ENCODE measurements around the gene BMPR1A.

DNA sequence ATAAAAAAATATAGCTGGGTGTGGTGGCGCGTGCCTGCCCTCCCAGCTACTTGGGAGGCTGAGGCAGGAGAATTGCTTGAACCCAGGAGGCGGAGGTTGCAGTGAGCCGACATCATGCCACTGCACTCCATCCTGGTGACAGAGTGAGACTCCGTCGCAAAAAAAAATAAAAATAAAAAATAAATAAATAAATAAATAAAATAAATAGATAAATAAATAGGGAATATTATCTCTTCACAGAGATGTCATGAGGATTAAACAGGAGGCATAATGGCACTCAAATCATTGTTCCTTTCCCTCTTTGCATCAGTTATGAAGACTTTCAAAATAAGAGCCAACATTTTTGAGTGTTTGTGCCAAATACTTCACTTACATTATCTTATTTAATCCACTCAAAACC lies 32.0 kb upstream of the BMPR1A start:
- TF ChIP-seq TCF7L2 (IDR thresholded peaks at IDR 0.05; ENCODE audit: low read depth, low read length) (no peak), POLR2AphosphoS5 (IDR thresholded peaks at IDR 0.05; ENCODE audit: low read depth, low read length) (no peak)
- TF ChIP-seq, protein P1, sequence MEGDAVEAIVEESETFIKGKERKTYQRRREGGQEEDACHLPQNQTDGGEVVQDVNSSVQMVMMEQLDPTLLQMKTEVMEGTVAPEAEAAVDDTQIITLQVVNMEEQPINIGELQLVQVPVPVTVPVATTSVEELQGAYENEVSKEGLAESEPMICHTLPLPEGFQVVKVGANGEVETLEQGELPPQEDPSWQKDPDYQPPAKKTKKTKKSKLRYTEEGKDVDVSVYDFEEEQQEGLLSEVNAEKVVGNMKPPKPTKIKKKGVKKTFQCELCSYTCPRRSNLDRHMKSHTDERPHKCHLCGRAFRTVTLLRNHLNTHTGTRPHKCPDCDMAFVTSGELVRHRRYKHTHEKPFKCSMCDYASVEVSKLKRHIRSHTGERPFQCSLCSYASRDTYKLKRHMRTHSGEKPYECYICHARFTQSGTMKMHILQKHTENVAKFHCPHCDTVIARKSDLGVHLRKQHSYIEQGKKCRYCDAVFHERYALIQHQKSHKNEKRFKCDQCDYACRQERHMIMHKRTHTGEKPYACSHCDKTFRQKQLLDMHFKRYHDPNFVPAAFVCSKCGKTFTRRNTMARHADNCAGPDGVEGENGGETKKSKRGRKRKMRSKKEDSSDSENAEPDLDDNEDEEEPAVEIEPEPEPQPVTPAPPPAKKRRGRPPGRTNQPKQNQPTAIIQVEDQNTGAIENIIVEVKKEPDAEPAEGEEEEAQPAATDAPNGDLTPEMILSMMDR (IDR thresholded peaks at IDR 0.05) = no peak
- TF ChIP-seq, protein P2, sequence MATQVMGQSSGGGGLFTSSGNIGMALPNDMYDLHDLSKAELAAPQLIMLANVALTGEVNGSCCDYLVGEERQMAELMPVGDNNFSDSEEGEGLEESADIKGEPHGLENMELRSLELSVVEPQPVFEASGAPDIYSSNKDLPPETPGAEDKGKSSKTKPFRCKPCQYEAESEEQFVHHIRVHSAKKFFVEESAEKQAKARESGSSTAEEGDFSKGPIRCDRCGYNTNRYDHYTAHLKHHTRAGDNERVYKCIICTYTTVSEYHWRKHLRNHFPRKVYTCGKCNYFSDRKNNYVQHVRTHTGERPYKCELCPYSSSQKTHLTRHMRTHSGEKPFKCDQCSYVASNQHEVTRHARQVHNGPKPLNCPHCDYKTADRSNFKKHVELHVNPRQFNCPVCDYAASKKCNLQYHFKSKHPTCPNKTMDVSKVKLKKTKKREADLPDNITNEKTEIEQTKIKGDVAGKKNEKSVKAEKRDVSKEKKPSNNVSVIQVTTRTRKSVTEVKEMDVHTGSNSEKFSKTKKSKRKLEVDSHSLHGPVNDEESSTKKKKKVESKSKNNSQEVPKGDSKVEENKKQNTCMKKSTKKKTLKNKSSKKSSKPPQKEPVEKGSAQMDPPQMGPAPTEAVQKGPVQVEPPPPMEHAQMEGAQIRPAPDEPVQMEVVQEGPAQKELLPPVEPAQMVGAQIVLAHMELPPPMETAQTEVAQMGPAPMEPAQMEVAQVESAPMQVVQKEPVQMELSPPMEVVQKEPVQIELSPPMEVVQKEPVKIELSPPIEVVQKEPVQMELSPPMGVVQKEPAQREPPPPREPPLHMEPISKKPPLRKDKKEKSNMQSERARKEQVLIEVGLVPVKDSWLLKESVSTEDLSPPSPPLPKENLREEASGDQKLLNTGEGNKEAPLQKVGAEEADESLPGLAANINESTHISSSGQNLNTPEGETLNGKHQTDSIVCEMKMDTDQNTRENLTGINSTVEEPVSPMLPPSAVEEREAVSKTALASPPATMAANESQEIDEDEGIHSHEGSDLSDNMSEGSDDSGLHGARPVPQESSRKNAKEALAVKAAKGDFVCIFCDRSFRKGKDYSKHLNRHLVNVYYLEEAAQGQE (IDR thresholded peaks at IDR 0.05; ENCODE audit: insufficient read depth in 1 of 2, low read depth in 2 of 2, low read length in 1 of 2) = no peak

Data from Panc1 (cell line).